Measurements from ENCODE around the gene SOX21. TPM values are rescaled to one million over a fixed set of nuclear protein-coding genes. Genes with fewer than 3 reads are reported as not detected.

Gene SOX21
- not detected for polyA plus RNA-seq (2013)

DNA sequence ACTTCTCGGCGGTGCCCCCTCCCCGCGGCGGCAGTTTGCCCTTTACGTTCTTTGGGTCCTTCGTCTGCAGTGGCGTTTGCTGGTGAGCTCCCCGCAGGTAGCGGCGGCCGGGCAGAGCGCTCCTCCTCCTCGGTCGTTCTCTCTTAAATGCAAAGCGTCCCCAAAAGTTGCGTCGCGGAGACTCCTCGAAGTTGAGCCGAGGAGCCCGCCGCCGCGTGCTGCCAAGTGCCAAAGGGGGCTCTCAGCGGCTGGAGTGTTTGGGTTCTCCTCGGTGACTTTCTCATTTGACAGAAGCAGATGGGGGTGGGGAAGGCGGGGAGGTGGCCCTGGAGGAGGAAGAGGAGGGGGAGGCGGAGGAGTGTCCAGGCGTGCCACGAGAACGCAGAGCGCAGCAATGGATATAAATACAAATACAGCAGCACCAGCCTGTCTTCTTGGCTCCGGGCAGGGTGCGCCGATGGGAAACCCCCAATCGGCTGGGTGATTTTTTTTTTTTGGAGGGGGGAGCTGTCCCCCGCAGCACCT is at the start of gene SOX21:
TSS of gene SOX21 (minus strand) at position 259 of the 525 bp plus-strand sequence. CDS start 496 bp downstream, outside the sequence.
- peak in 1 of 3 donors; percentile 68 for DNase-seq
- H3K36me3 ChIP-seq (ENCODE audit: control insufficient read depth in 4 of 4, insufficient read depth in 4 of 4, low read length in 3 of 4), result no peaks in the 10 kb centered on the region
- peak within 1 kb of the TSS; percentile 23 to 65 (median 56) for H3K4me3 ChIP-seq (ENCODE audit: control insufficient read depth in 1 of 7, extremely low read depth in 1 of 7, insufficient read depth in 4 of 7, low read depth in 2 of 7, low read length in 6 of 7)
- ChIA-PET CTCF (no interaction called here), POLR2A (no interaction called here)
- no peak within 1 kb of the TSS for H3K27ac ChIP-seq (ENCODE audit: insufficient read depth in 1 of 2, low read depth in 1 of 2, low read length in 2 of 2, poor library complexity in 1 of 2, severe bottlenecking in 2 of 2)
- peaks cover 0 to 32% (median 28%) of the 10 kb centered on the region in 4 experiments for H3K4me1 ChIP-seq (ENCODE audit: control extremely low read depth in 1 of 4, control insufficient read depth in 4 of 4, insufficient read depth in 4 of 4, low read length in 3 of 4)
- under 1% methylated on average over 30 of the region's 38 CpGs for WGBS (ENCODE audit: insufficient coverage)
- H3K9me3 ChIP-seq (ENCODE audit: control extremely low read depth in 1 of 5, control insufficient read depth in 4 of 5, insufficient read depth in 2 of 5, low read depth in 1 of 5, low read length in 4 of 5), result no peaks in the 10 kb centered on the region
- H3K27me3 ChIP-seq (replicated peaks in 2 of 5; ENCODE audit: control insufficient read depth in 4 of 5, insufficient read depth in 5 of 5, low read length in 4 of 5), result peaks cover 23 to 90% (median 41%) of the 10 kb centered on the region in 5 experiments

DNA sequence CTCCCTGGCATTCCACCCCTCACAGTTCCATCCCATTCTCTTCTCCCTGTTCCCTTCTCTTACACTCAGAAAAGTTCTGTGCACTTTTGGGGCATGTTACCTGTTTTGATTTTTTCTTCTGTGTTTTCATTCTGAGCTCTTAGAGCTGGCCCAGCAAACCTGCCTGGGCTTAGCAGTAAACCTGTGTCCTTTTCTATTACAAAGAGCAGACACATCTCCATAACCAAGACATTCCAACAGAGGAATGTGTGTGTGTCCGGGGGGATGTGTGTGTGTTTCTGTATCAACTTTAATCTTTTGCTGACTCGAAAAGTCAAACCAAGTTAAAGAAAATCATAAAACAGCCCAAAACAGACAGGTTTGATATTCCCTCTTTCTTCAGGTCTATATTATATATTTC is 49.1 kb upstream of the SOX21 start:
- DNase-seq, result no peak
- Histone ChIP-seq H3K36me3 (ENCODE audit: control insufficient read depth in 4 of 4, insufficient read depth in 4 of 4, low read length in 3 of 4) (no peaks in the 10 kb centered on the region), H3K4me1 (ENCODE audit: control extremely low read depth in 1 of 4, control insufficient read depth in 4 of 4, insufficient read depth in 4 of 4, low read length in 3 of 4) (no peaks in the 10 kb centered on the region), H3K4me3 (ENCODE audit: control insufficient read depth in 1 of 7, extremely low read depth in 1 of 7, insufficient read depth in 4 of 7, low read depth in 2 of 7, low read length in 6 of 7) (no peak overlapping the region), H3K27me3 (replicated peaks in 2 of 5; ENCODE audit: control insufficient read depth in 4 of 5, insufficient read depth in 5 of 5, low read length in 4 of 5) (no peaks in the 10 kb centered on the region), H3K9me3 (ENCODE audit: control extremely low read depth in 1 of 5, control insufficient read depth in 4 of 5, insufficient read depth in 2 of 5, low read depth in 1 of 5, low read length in 4 of 5) (peaks cover 0 to 1% (median 0%) of the 10 kb centered on the region in 5 experiments), H3K27ac (ENCODE audit: insufficient read depth in 1 of 2, low read depth in 1 of 2, low read length in 2 of 2, poor library complexity in 1 of 2, severe bottlenecking in 2 of 2) (no peak overlapping the region)
- WGBS (ENCODE audit: insufficient coverage), result no CpG with 5 or more reads among the region's 2 CpGs
- ChIA-PET CTCF (no interaction called here), POLR2A (no interaction called here)

DNA sequence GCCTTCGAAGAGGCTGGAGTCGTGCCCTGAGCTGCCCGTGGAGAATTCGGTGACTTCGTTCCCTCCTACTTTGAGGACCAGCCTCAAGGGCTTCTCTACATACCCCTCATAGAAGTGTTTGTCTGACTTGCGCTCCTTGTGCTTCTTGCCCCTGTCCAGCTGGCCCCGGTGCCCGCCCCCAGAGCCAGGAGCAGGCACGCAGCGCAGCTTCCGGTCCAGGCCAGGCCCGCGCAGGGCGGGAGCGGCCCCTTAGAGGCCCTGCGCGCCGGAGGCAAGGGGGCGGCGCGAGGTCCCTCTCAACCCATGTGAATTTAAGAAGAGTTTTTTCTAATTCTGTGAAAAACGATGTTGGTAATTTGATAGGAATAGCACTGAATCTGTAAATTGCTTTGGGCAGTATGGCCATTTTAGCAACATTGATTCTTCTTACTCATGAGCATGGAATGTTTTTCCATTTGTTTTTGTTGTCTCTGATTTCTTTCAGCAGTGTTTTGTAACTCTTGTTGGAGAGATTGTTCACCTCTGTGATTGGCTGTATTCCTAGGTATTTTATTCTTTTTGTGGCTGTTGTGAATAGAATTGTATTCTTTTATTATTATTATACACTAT is 46.9 kb upstream of the SOX21 start:
- CTCF ChIA-PET, result interaction anchor here (1.1 kb wide), 1 partner anchor 44 kb away, joined by 3 read pairs; no protein-coding TSS in a partner anchor
- no peaks in the 10 kb centered on the region for H3K9me3 ChIP-seq (ENCODE audit: control extremely low read depth in 1 of 5, control insufficient read depth in 4 of 5, insufficient read depth in 2 of 5, low read depth in 1 of 5, low read length in 4 of 5)

DNA sequence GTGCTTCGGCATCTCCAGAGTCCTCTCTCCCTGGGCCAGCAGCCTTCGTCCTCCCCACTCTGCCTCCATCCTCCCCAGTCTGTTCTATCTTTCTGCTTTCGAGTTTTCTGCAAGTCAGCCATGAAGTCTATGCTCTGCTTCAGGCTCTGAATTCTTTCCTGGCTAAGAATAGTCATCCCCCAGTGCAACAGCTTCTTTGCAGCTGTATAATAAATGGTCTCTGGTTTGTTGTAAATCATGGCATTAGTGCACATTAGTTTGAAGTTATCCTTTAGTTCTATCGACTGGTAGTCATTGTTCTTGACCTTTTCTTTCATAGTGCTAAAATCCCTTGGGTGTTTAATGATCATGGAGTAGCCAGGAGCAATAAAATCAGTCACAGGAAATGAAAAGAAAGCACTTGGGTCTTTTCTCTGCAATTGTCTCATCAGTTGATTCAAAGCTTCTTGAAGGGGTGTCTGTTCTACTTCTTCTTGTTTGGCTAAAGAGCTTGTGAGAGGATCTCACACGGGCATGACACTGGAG is 46.2 kb upstream of the SOX21 start:
- WGBS (ENCODE audit: insufficient coverage), result 95% methylated on average over 3 of the region's 5 CpGs
- DNase-seq, result no peak
- Histone ChIP-seq H3K4me1 (ENCODE audit: control extremely low read depth in 1 of 4, control insufficient read depth in 4 of 4, insufficient read depth in 4 of 4, low read length in 3 of 4) (no peaks in the 10 kb centered on the region), H3K36me3 (ENCODE audit: control insufficient read depth in 4 of 4, insufficient read depth in 4 of 4, low read length in 3 of 4) (no peaks in the 10 kb centered on the region), H3K9me3 (ENCODE audit: control extremely low read depth in 1 of 5, control insufficient read depth in 4 of 5, insufficient read depth in 2 of 5, low read depth in 1 of 5, low read length in 4 of 5) (no peaks in the 10 kb centered on the region), H3K4me3 (ENCODE audit: control insufficient read depth in 1 of 7, extremely low read depth in 1 of 7, insufficient read depth in 4 of 7, low read depth in 2 of 7, low read length in 6 of 7) (no peak overlapping the region), H3K27me3 (replicated peaks in 2 of 5; ENCODE audit: control insufficient read depth in 4 of 5, insufficient read depth in 5 of 5, low read length in 4 of 5) (no peaks in the 10 kb centered on the region), H3K27ac (ENCODE audit: insufficient read depth in 1 of 2, low read depth in 1 of 2, low read length in 2 of 2, poor library complexity in 1 of 2, severe bottlenecking in 2 of 2) (no peak overlapping the region)
- CTCF ChIA-PET, result no interaction called here
- POLR2A ChIA-PET, result no interaction called here

More for the DNA sequence above, 46.9 kb upstream of the SOX21 start:
- 99% methylated on average over 21 of the region's 22 CpGs for WGBS (ENCODE audit: insufficient coverage)
- H3K36me3 ChIP-seq (ENCODE audit: control insufficient read depth in 4 of 4, insufficient read depth in 4 of 4, low read length in 3 of 4), result no peaks in the 10 kb centered on the region
- POLR2A ChIA-PET, result no interaction called here
- H3K4me1 ChIP-seq (ENCODE audit: control extremely low read depth in 1 of 4, control insufficient read depth in 4 of 4, insufficient read depth in 4 of 4, low read length in 3 of 4), result no peaks in the 10 kb centered on the region
- no peaks in the 10 kb centered on the region for H3K27me3 ChIP-seq (replicated peaks in 2 of 5; ENCODE audit: control insufficient read depth in 4 of 5, insufficient read depth in 5 of 5, low read length in 4 of 5)
- no peak overlapping the region for H3K4me3 ChIP-seq (ENCODE audit: control insufficient read depth in 1 of 7, extremely low read depth in 1 of 7, insufficient read depth in 4 of 7, low read depth in 2 of 7, low read length in 6 of 7)
- no peak overlapping the region for H3K27ac ChIP-seq (ENCODE audit: insufficient read depth in 1 of 2, low read depth in 1 of 2, low read length in 2 of 2, poor library complexity in 1 of 2, severe bottlenecking in 2 of 2)
- no peak for DNase-seq

DNA sequence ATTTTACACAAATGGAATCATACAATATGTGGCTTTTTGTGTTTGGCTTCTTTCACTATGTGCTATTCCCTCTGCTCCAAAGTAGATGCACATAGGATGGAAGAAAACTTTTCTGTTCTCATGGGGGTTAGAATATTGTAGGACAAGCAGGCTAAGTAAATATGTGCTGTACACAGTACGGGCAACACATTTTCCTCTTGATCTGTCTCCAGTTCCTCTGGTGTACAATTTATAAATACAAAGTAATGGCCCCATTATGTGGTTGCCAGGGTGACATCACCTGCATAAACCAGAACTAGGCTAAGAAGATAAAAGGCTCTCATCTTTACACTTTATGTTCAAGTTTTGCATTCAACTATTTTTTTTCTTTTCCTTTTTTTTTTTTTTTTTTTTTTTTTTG is 41.0 kb upstream of the SOX21 start:
- no CpG with 5 or more reads among the region's 1 CpG for WGBS (ENCODE audit: insufficient coverage)
- CTCF ChIA-PET, result no interaction called here
- H3K9me3 ChIP-seq (ENCODE audit: control extremely low read depth in 1 of 5, control insufficient read depth in 4 of 5, insufficient read depth in 2 of 5, low read depth in 1 of 5, low read length in 4 of 5), result no peaks in the 10 kb centered on the region
- POLR2A ChIA-PET, result no interaction called here
- H3K36me3 ChIP-seq (ENCODE audit: control insufficient read depth in 4 of 4, insufficient read depth in 4 of 4, low read length in 3 of 4), result no peaks in the 10 kb centered on the region
- H3K27ac ChIP-seq (ENCODE audit: insufficient read depth in 1 of 2, low read depth in 1 of 2, low read length in 2 of 2, poor library complexity in 1 of 2, severe bottlenecking in 2 of 2), result no peak overlapping the region
- no peak for DNase-seq
- no peak overlapping the region for H3K4me3 ChIP-seq (ENCODE audit: control insufficient read depth in 1 of 7, extremely low read depth in 1 of 7, insufficient read depth in 4 of 7, low read depth in 2 of 7, low read length in 6 of 7)
- H3K27me3 ChIP-seq (replicated peaks in 2 of 5; ENCODE audit: control insufficient read depth in 4 of 5, insufficient read depth in 5 of 5, low read length in 4 of 5), result no peaks in the 10 kb centered on the region
- no peaks in the 10 kb centered on the region for H3K4me1 ChIP-seq (ENCODE audit: control extremely low read depth in 1 of 4, control insufficient read depth in 4 of 4, insufficient read depth in 4 of 4, low read length in 3 of 4)

DNA sequence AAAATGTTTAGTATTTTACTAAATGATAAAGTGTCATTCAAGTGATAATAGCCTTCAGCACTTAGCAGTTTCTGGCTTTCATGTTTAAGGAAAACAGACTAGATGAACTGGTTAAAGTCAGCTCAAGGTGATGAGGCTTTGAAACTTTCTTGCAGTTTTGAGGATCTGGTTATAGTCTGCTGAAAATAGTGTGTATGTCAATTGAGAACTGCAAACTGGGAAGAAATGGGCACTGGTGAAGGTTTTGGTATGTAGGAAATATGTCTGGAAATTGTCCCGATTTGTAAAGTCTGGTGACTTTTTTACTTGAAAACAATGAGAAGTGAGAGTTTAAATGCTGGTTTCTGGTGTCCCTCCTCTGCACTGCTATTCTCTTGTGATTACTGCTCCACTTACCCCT is 36.8 kb upstream of the SOX21 start:
- Histone ChIP-seq H3K27me3 (replicated peaks in 2 of 5; ENCODE audit: control insufficient read depth in 4 of 5, insufficient read depth in 5 of 5, low read length in 4 of 5) (no peaks in the 10 kb centered on the region), H3K4me1 (ENCODE audit: control extremely low read depth in 1 of 4, control insufficient read depth in 4 of 4, insufficient read depth in 4 of 4, low read length in 3 of 4) (no peaks in the 10 kb centered on the region), H3K9me3 (ENCODE audit: control extremely low read depth in 1 of 5, control insufficient read depth in 4 of 5, insufficient read depth in 2 of 5, low read depth in 1 of 5, low read length in 4 of 5) (no peaks in the 10 kb centered on the region), H3K27ac (ENCODE audit: insufficient read depth in 1 of 2, low read depth in 1 of 2, low read length in 2 of 2, poor library complexity in 1 of 2, severe bottlenecking in 2 of 2) (no peak overlapping the region), H3K4me3 (ENCODE audit: control insufficient read depth in 1 of 7, extremely low read depth in 1 of 7, insufficient read depth in 4 of 7, low read depth in 2 of 7, low read length in 6 of 7) (no peak overlapping the region), H3K36me3 (ENCODE audit: control insufficient read depth in 4 of 4, insufficient read depth in 4 of 4, low read length in 3 of 4) (no peaks in the 10 kb centered on the region)
- no CpG with 5 or more reads among the region's 1 CpG for WGBS (ENCODE audit: insufficient coverage)
- ChIA-PET POLR2A (no interaction called here), CTCF (no interaction called here)
- no peak for DNase-seq

DNA sequence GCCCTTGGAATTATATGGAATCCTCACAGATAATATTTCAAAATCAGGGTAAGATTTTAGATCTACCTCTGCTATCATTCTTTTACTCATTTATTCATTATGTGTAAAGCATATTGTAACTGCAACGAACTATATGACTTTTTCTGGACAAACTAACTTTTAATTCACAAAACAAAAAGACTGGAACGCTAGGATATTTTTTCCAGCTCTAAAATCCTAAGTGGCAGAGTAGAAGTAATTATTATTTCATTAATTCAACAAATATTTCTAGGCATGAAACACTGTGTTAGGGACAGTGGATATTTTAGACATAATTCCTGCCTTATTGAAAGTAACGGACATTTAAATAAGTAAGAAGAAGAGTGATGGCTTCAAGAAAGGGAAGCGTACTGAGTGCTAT is 26.9 kb upstream of the SOX21 start:
- ChIA-PET POLR2A (no interaction called here), CTCF (no interaction called here)
- 100% methylated on average over 2 of the region's 4 CpGs for WGBS (ENCODE audit: insufficient coverage)
- Histone ChIP-seq H3K4me3 (ENCODE audit: control insufficient read depth in 1 of 7, extremely low read depth in 1 of 7, insufficient read depth in 4 of 7, low read depth in 2 of 7, low read length in 6 of 7) (no peak overlapping the region), H3K4me1 (ENCODE audit: control extremely low read depth in 1 of 4, control insufficient read depth in 4 of 4, insufficient read depth in 4 of 4, low read length in 3 of 4) (no peaks in the 10 kb centered on the region), H3K36me3 (ENCODE audit: control insufficient read depth in 4 of 4, insufficient read depth in 4 of 4, low read length in 3 of 4) (no peaks in the 10 kb centered on the region), H3K27me3 (replicated peaks in 2 of 5; ENCODE audit: control insufficient read depth in 4 of 5, insufficient read depth in 5 of 5, low read length in 4 of 5) (no peaks in the 10 kb centered on the region), H3K9me3 (ENCODE audit: control extremely low read depth in 1 of 5, control insufficient read depth in 4 of 5, insufficient read depth in 2 of 5, low read depth in 1 of 5, low read length in 4 of 5) (no peaks in the 10 kb centered on the region), H3K27ac (ENCODE audit: insufficient read depth in 1 of 2, low read depth in 1 of 2, low read length in 2 of 2, poor library complexity in 1 of 2, severe bottlenecking in 2 of 2) (no peak overlapping the region)
- DNase-seq, result no peak
